IPS DF 19.7 (cell line): ENCODE results near the gene SAP30BP.

ENCODE experiments used
- DNase-seq: peaks from one replicate; pipeline ENCODE4 v3.0.0-alpha.2; 2013; ENCODE audit warnings: low read depth, low spot score

The SAP30BP gene

GRCh38 chr17:75647061-75647460 is 20.1 kb upstream of the SAP30BP start:
- no peak for DNase-seq

- no peak for DNase-seq
Measured at GRCh38 chr17:75647921-75648320, 19.2 kb upstream of the SAP30BP start.

- no peak for DNase-seq
Measured at GRCh38 chr17:75649687-75650086, 17.5 kb upstream of the SAP30BP start.

GRCh38 chr17:75650874-75651273 is 16.3 kb upstream of the SAP30BP start:
- DNase-seq: no peak

GRCh38 chr17:75652341-75652740 is 14.8 kb upstream of the SAP30BP start:
- no peak for DNase-seq

- DNase-seq: no peak
Measured at GRCh38 chr17:75652934-75653549, 14.1 kb upstream of the SAP30BP start.

- no peak for DNase-seq
Measured at GRCh38 chr17:75654176-75654575, 13.0 kb upstream of the SAP30BP start.

GRCh38 chr17:75658237-75658636 is 8.9 kb upstream of the SAP30BP start:
- DNase-seq: no peak

- no peak for DNase-seq
Measured at GRCh38 chr17:75661531-75661930, 5.6 kb upstream of the SAP30BP start.

- no peak for DNase-seq
Measured at GRCh38 chr17:75662511-75662910, 4.6 kb upstream of the SAP30BP start.

- no peak for DNase-seq
Measured at GRCh38 chr17:75664099-75664549, 3.0 kb upstream of the SAP30BP start.

GRCh38 chr17:75665981-75666380 is 1.2 kb upstream of the SAP30BP start:
- no peak for DNase-seq

- no peak for DNase-seq
Measured at GRCh38 chr17:75667825-75668224, 687 bp downstream of the SAP30BP start.

- DNase-seq: no peak
Measured at GRCh38 chr17:75668489-75668888, 1.4 kb downstream of the SAP30BP start.

- no peak for DNase-seq
Measured at GRCh38 chr17:75670868-75671267, 3.7 kb downstream of the SAP30BP start.

- DNase-seq: no peak
Measured at GRCh38 chr17:75672011-75672410, 4.9 kb downstream of the SAP30BP start.

GRCh38 chr17:75673487-75673886 is 6.3 kb downstream of the SAP30BP start:
- DNase-seq: no peak

GRCh38 chr17:75676461-75676860 is 9.3 kb downstream of the SAP30BP start:
- no peak for DNase-seq

GRCh38 chr17:75679706-75680211 is 12.6 kb downstream of the SAP30BP start:
- no peak for DNase-seq

- DNase-seq: no peak
Measured at GRCh38 chr17:75680431-75680830, 13.3 kb downstream of the SAP30BP start.

- DNase-seq: no peak
Measured at GRCh38 chr17:75681289-75681688, 14.2 kb downstream of the SAP30BP start.

- DNase-seq: no peak
Measured at GRCh38 chr17:75683583-75683982, 16.4 kb downstream of the SAP30BP start.

- DNase-seq: no peak
Measured at GRCh38 chr17:75684249-75684648, 17.1 kb downstream of the SAP30BP start.

GRCh38 chr17:75684924-75685323 is 17.8 kb downstream of the SAP30BP start:
- no peak for DNase-seq
